Measurements from ENCODE around the gene STK10.

DNA sequence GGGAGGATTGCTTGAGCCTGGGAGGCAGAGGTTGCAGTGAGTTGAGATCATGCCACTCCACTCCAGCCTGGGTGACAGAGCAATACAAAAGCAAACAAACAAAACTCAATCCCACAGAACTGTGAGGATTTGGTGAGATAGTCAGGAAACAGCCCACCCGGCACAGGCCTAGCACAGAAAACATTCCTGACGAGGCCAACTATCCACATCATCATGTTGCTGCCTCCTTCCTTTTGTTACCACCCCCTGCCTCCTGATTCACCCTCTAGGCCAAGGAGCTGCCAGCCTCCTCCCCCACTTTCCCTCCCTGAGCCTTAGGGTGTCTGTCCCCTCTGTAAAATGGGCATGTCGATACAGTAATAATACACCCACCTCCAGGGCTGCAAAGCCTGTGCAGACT is 39.0 kb downstream of the STK10 start:
- TF ChIP-seq, protein P1, sequence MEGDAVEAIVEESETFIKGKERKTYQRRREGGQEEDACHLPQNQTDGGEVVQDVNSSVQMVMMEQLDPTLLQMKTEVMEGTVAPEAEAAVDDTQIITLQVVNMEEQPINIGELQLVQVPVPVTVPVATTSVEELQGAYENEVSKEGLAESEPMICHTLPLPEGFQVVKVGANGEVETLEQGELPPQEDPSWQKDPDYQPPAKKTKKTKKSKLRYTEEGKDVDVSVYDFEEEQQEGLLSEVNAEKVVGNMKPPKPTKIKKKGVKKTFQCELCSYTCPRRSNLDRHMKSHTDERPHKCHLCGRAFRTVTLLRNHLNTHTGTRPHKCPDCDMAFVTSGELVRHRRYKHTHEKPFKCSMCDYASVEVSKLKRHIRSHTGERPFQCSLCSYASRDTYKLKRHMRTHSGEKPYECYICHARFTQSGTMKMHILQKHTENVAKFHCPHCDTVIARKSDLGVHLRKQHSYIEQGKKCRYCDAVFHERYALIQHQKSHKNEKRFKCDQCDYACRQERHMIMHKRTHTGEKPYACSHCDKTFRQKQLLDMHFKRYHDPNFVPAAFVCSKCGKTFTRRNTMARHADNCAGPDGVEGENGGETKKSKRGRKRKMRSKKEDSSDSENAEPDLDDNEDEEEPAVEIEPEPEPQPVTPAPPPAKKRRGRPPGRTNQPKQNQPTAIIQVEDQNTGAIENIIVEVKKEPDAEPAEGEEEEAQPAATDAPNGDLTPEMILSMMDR (conservative IDR thresholded peaks at IDR 0.05), result no peak
- no peak for TF ChIP-seq ZFX (IDR thresholded peaks at IDR 0.05)
